K562 (cell line): ENCODE measurements around the gene TMEM214. TPM values are rescaled to one million over a fixed set of nuclear protein-coding genes. Genes with fewer than 3 reads are reported as not detected.
A peak's percentile ranks its signal among the peaks of the same experiment; 100 is the strongest.

Source experiments
- BRCA1 ChIP-seq, 2 experiments: fragments of 450-650 bp in 1 of 2; sonication (generic) in 1 of 2; formaldehyde crosslinking in 1 of 2; IDR thresholded peaks; 2 replicates each; pipeline versions ENCODE4 v1.5.0 to v1.6.1; 2017 to 2020; ENCODE audit warnings: mild to moderate bottlenecking in 1 of 2, missing genetic modification reagents in 1 of 2
- CGGBP1 ChIP-seq: fragments of 250-450 bp; sonication (Bioruptor Pico); IDR thresholded peaks from 2 replicates; pipeline ENCODE4 v1.9.0; 2021; ENCODE audit warnings: mild to moderate bottlenecking
- CREB1 ChIP-seq, 2 experiments: sonication (generic) in 1 of 2; formaldehyde crosslinking in 1 of 2; IDR thresholded peaks; 2 replicates each; pipeline versions ENCODE4 v1.6.1 to v1.8.0; 2012 to 2022; ENCODE audit warnings: inconsistent platforms in 1 of 2, mild to moderate bottlenecking in 1 of 2, missing genetic modification reagents in 1 of 2, moderate library complexity in 1 of 2
- DPF2 ChIP-seq: fragments of 450-650 bp; IDR thresholded peaks from 2 replicates; pipeline ENCODE4 v1.6.1; 2016
- E2F1 ChIP-seq: sonication (generic); formaldehyde crosslinking; IDR thresholded peaks from 2 replicates; pipeline ENCODE4 v1.8.1; 2023; ENCODE audit warnings: mild to moderate bottlenecking, missing genetic modification reagents, moderate library complexity
- HDGF ChIP-seq: fragments of 450-650 bp; IDR thresholded peaks from 2 replicates; pipeline ENCODE4 v1.6.1; 2016
- HOMEZ ChIP-seq: fragments of 250-450 bp; sonication (Bioruptor Pico); IDR thresholded peaks from 2 replicates; pipeline ENCODE4 v1.4.0; 2020; ENCODE audit warnings: mild to moderate bottlenecking, moderate library complexity
- NR4A1 ChIP-seq, 2 experiments: fragments of 250-450 bp in 1 of 2; fragments of 450-650 bp in 1 of 2; sonication (Bioruptor Pico) in 1 of 2; IDR thresholded peaks; 2 replicates each; pipeline versions ENCODE4 v1.4.0 to v1.6.1; 2016 to 2020; ENCODE audit warnings: mild to moderate bottlenecking in 2 of 2, missing compliant biosample characterization in 1 of 2, missing genetic modification characterization in 1 of 2, moderate library complexity in 1 of 2
- SRF ChIP-seq, 2 experiments: fragments of 250-450, 450-650 bp in 1 of 2; sonication (Bioruptor Pico) in 1 of 2; sonication (generic) in 1 of 2; formaldehyde crosslinking; IDR thresholded peaks; 2 replicates each; pipeline versions ENCODE4 v1.5.0 to v1.5.1; 2020 to 2022; ENCODE audit warnings: mild to moderate bottlenecking in 1 of 2, missing genetic modification reagents in 1 of 2
- ZBTB1 ChIP-seq: sonication (generic); formaldehyde crosslinking; IDR thresholded peaks from 2 replicates; pipeline ENCODE4 v1.8.1; 2023; ENCODE audit warnings: missing genetic modification reagents, low read depth, mild to moderate bottlenecking, borderline replicate concordance
- ZC3H8 ChIP-seq: fragments of 450-650 bp; IDR thresholded peaks from 2 replicates; pipeline ENCODE4 v1.6.1; 2017
- ZNF121 ChIP-seq: sonication (generic); formaldehyde crosslinking; conservative IDR thresholded peaks from 2 replicates; pipeline ENCODE4 v1.8.0; 2022; ENCODE audit warnings: missing genetic modification reagents
- ZNF57 ChIP-seq: fragments of 450-650 bp; formaldehyde crosslinking; IDR thresholded peaks from 2 replicates; pipeline ENCODE4 v1.4.0; 2020; ENCODE audit warnings: mild to moderate bottlenecking, moderate library complexity
- ZNF583 ChIP-seq: fragments of 250-450 bp; sonication (Bioruptor Pico); IDR thresholded peaks from 2 replicates; pipeline ENCODE4 v1.4.0; 2020
- ZNF75A ChIP-seq: fragments of 450-650 bp; formaldehyde crosslinking; IDR thresholded peaks from 2 replicates; pipeline ENCODE4 v1.4.0; 2020; ENCODE audit warnings: mild to moderate bottlenecking
- polyA plus RNA-seq, 8 experiments: library from polyadenylated mRNA; depleted of rRNA in 4 of 8; stranded (reverse) in 5 of 8; unstranded in 3 of 8; fragments of >200 nt; fragmentation: Nextera tagmentation in 2 of 8; fragmentation: Illumina TruSeq in 1 of 8; extraction: Ambion mirVana in 2 of 8; extraction: Trizol in 1 of 8; gene quantifications; 2 replicates each; pipeline versions ENCODE4 v1.2.1 to v1.2.3, GENCODE V29; 2011 to 2014; ENCODE audit warnings: inconsistent platforms in 1 of 8, missing spikeins in 1 of 8
- total RNA-seq, 7 experiments: library from RNA; depleted of rRNA in 6 of 7; stranded (reverse); fragments of >200 nt in 6 of 7; fragmentation: Illumina TruSeq in 2 of 7; extraction: Trizol in 2 of 7; gene quantifications; 2 replicates each; pipeline versions ENCODE4 v1.2.1 to v1.2.3, GENCODE V29; 2011 to 2021; ENCODE audit warnings: low replicate concordance in 1 of 7
- TF ChIP-seq, protein P1 (sequence below), 3 experiments: fragments of 200-800 bp in 1 of 3; fragments of 250-450 bp in 1 of 3; fragments of 450-650 bp in 1 of 3; sonication (Bioruptor Pico) in 1 of 3; sonication (Bioruptor generic) in 1 of 3; formaldehyde crosslinking in 1 of 3; IDR thresholded peaks; 2 replicates each; pipeline versions ENCODE4 v1.6.1 to v1.8.0; 2016 to 2022; ENCODE audit warnings: mild to moderate bottlenecking in 2 of 3, missing genetic modification characterization in 2 of 3, missing compliant biosample characterization in 1 of 3, moderate library complexity in 1 of 3

Gene TMEM214
- total and polyA plus RNA-seq, 9 of the 15 experiments (the other 6 are each of a cell fraction or from before 2014, with no cell fraction given) = 11.4 to 81.4 (median 44.1) TPM

- TF ChIP-seq, protein P1, sequence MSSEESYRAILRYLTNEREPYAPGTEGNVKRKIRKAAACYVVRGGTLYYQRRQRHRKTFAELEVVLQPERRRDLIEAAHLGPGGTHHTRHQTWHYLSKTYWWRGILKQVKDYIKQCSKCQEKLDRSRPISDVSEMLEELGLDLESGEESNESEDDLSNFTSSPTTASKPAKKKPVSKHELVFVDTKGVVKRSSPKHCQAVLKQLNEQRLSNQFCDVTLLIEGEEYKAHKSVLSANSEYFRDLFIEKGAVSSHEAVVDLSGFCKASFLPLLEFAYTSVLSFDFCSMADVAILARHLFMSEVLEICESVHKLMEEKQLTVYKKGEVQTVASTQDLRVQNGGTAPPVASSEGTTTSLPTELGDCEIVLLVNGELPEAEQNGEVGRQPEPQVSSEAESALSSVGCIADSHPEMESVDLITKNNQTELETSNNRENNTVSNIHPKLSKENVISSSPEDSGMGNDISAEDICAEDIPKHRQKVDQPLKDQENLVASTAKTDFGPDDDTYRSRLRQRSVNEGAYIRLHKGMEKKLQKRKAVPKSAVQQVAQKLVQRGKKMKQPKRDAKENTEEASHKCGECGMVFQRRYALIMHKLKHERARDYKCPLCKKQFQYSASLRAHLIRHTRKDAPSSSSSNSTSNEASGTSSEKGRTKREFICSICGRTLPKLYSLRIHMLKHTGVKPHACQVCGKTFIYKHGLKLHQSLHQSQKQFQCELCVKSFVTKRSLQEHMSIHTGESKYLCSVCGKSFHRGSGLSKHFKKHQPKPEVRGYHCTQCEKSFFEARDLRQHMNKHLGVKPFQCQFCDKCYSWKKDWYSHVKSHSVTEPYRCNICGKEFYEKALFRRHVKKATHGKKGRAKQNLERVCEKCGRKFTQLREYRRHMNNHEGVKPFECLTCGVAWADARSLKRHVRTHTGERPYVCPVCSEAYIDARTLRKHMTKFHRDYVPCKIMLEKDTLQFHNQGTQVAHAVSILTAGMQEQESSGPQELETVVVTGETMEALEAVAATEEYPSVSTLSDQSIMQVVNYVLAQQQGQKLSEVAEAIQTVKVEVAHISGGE (CRISPR knock-in tag; IDR thresholded peaks at IDR 0.05) = 0 out of 6 replicates have a peak, but pooled peaks of 1 of the 3 experiments have one; percentile 3
- TF ChIP-seq HOMEZ (CRISPR knock-in tag) (no peak), BRCA1 (IDR thresholded peaks at IDR 0.05) (no peak), BRCA1 (CRISPR knock-in tag; IDR thresholded peaks at IDR 0.05) (0 out of 2 replicates have a peak, but pooled peaks have one; percentile 48), ZNF121 (CRISPR knock-in tag) (0 out of 2 replicates have a peak, but pooled peaks have one; percentile 6), CGGBP1 (CRISPR knock-in tag) (no peak), ZBTB1 (CRISPR knock-in tag) (peak; percentile 11; the same call in 1 of the 2 replicates), HDGF (0 out of 2 replicates have a peak, but pooled peaks have one; percentile 54), ZNF57 (0 out of 2 replicates have a peak, but pooled peaks have one; percentile 81), ZNF75A (CRISPR knock-in tag) (peak; percentile 54; the same call in 1 of the 2 replicates), NR4A1 (CRISPR knock-in tag; IDR thresholded peaks at IDR 0.05) (0 out of 2 replicates have a peak, but pooled peaks have one; percentile 23), NR4A1 (tag; IDR thresholded peaks at IDR 0.05) (no peak), DPF2 (peak; percentile 19; the same call in 1 of the 2 replicates), ZNF583 (0 out of 2 replicates have a peak, but pooled peaks have one; percentile 22), E2F1 (CRISPR knock-in tag) (peak; percentile 8; the same call in 1 of the 2 replicates), ZC3H8 (no peak), CREB1 (IDR thresholded peaks at IDR 0.05) (no peak), CREB1 (CRISPR knock-in tag; IDR thresholded peaks at IDR 0.05) (no peak), SRF (CRISPR knock-in tag; IDR thresholded peaks at IDR 0.05) (peak in 1 of 2 experiments; percentile 86; a peak in 2 of 4 replicates)
Measured at GRCh38 chr2:27071990-27072830, 39.4 kb downstream of the TMEM214 start (continued).
